Epithelial cell of proximal tubule (primary cell): Measurements from ENCODE around the gene UBXN10. TPM values are rescaled to one million over a fixed set of nuclear protein-coding genes. Genes with fewer than 3 reads are reported as not detected.

Experiments
- DNase-seq: peaks from one replicate; pipeline ENCODE4 v3.0.0-alpha.2; 2011; ENCODE audit warnings: low read depth
- H3K4me3 ChIP-seq: 2 replicates; pipeline ENCODE4 v1.5.1; 2011; ENCODE audit warnings: low read depth, mild to moderate bottlenecking, low read length
- CTCF ChIP-seq: conservative IDR thresholded peaks from 2 replicates; pipeline ENCODE4 v1.5.1; 2012; ENCODE audit warnings: low read depth, mild to moderate bottlenecking, low read length
- total RNA-seq: library from RNA; depleted of rRNA; stranded (reverse); fragments of >200 nt; gene quantifications from 2 replicates; pipeline ENCODE4 v1.2.3, GENCODE V29; 2015

UBXN10 gene
- total RNA-seq, 1 donor from 2014 or later = 0.23 TPM

- no peak for DNase-seq
- H3K4me3 ChIP-seq = no peak overlapping the region
- TF ChIP-seq CTCF = peak; percentile 0
These were observed 33.3 kb upstream of the UBXN10 start for GRCh38 chr1:20152599-20152930.

- no peak for DNase-seq
These were observed 32.9 kb upstream of the UBXN10 start for GRCh38 chr1:20153000-20153418.

GRCh38 chr1:20154301-20154831, 31.5 kb upstream of the UBXN10 start:
- no peak for TF ChIP-seq CTCF
- DNase-seq = no peak
- no peak overlapping the region for H3K4me3 ChIP-seq

More at GRCh38 chr1:20153000-20153418, 32.9 kb upstream of the UBXN10 start:
- H3K4me3 ChIP-seq = no peak overlapping the region
- TF ChIP-seq CTCF = no peak

GRCh38 chr1:20158358-20159070, 27.4 kb upstream of the UBXN10 start:
- DNase-seq = no peak
- peak; percentile 4 for TF ChIP-seq CTCF
- H3K4me3 ChIP-seq = no peak overlapping the region

GRCh38 chr1:20160034-20160433, 25.9 kb upstream of the UBXN10 start:
- no peak overlapping the region for H3K4me3 ChIP-seq
- peak; percentile 27 for DNase-seq
- TF ChIP-seq CTCF = no peak

GRCh38 chr1:20164694-20165202, 21.1 kb upstream of the UBXN10 start:
- no peak overlapping the region for H3K4me3 ChIP-seq
- DNase-seq = no peak
- TF ChIP-seq CTCF = no peak

- peak; percentile 51 for TF ChIP-seq CTCF
- no peak overlapping the region for H3K4me3 ChIP-seq
These were observed 20.4 kb upstream of the UBXN10 start for GRCh38 chr1:20165522-20165951.

More at GRCh38 chr1:20165522-20165951, 20.4 kb upstream of the UBXN10 start:
- no peak for DNase-seq
